SJSA1 (cell line): ENCODE results near the gene SHISA6. TPM values are rescaled to one million over a fixed set of nuclear protein-coding genes. Genes with fewer than 3 reads are reported as not detected.

Source experiments
- DNase-seq, 2 experiments: peaks; one replicate each; pipeline ENCODE4 v3.0.0-alpha.2; 2015 to 2020; ENCODE audit warnings: low spot score in 2 of 2, low read depth in 1 of 2
- H3K27ac ChIP-seq: fragments of 250-450 bp; sonication (Bioruptor Pico); 2 replicates; pipeline ENCODE4 v1.5.1; 2020; ENCODE audit warnings: mild to moderate bottlenecking, moderate library complexity
- H3K27me3 ChIP-seq: fragments of 250-450 bp; sonication (Bioruptor Pico); replicated peaks from 2 replicates; pipeline ENCODE4 v1.5.1; 2020; ENCODE audit warnings: mild to moderate bottlenecking, moderate library complexity
- H3K36me3 ChIP-seq: fragments of 250-450 bp; sonication (Bioruptor Pico); 2 replicates; pipeline ENCODE4 v1.5.1; 2020; ENCODE audit warnings: mild to moderate bottlenecking
- H3K4me1 ChIP-seq: fragments of 250-450 bp; sonication (Bioruptor Pico); replicated peaks from 2 replicates; pipeline ENCODE4 v1.6.1; 2021; ENCODE audit warnings: mild to moderate bottlenecking
- H3K4me3 ChIP-seq: fragments of 250-450 bp; sonication (Bioruptor Pico); 2 replicates; pipeline ENCODE4 v1.5.1; 2020; ENCODE audit warnings: mild to moderate bottlenecking
- H3K9me3 ChIP-seq: fragments of 250-450 bp; sonication (Bioruptor Pico); replicated peaks from 2 replicates; pipeline ENCODE4 v1.5.1; 2020; ENCODE audit warnings: mild to moderate bottlenecking
- total RNA-seq: library from RNA; depleted of rRNA; stranded (reverse); fragments of >200 nt; shearing (Covaris generic); gene quantifications from 2 replicates; pipeline ENCODE4 v1.2.3, GENCODE V29; 2014

Gene SHISA6
- total RNA-seq, 1 experiment from 2014 or later, result 0.05 TPM

DNA sequence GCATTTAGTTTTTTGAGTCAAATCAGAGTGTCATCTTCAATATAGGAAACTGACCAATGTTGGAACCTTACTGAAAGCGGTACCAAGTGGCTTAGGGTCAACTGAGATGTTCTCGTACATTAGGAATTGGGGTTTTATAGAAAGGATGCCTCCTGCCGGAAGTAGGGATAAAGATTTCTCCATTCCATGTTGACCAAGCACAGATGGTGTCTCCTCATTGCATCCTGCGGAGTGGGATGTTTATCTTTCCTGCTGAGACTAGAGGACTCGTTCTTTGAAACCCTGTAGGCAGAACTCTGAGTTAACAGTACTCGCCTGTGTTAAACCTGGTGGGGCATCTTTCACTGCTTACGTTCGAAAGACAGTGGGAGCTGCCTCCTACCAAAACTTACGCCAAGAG, 1.4 kb downstream of the SHISA6 start:
- Histone ChIP-seq H3K4me3 (no peak overlapping the region), H3K27ac (no peak overlapping the region), H3K36me3 (no peaks in the 10 kb centered on the region), H3K27me3 (no peaks in the 10 kb centered on the region; the same call in 1 of the 2 replicates), H3K4me1 (no peaks in the 10 kb centered on the region), H3K9me3 (no peaks in the 10 kb centered on the region; the same call in 1 of the 2 replicates)
- no peak for DNase-seq

DNA sequence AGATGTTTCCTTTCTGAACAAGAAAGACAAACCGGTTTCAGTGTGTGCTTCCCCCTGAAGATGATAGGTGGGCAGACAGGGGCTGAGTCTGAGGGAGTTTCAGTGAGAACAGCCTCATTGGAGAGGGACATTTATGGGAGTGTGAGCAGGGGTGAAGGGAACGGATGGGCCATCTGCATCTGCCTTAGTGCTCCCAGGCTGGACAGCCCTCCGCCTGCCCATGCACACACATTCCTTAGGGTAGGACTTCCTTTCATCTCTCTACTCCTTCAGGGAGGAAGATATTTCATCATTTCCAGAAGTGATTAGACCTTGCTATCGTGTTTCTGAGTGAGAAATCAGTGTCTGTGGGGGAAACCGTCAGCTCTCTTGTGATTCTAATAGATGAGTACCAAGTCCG, 3.8 kb downstream of the SHISA6 start:
- DNase-seq, result no peak

DNA sequence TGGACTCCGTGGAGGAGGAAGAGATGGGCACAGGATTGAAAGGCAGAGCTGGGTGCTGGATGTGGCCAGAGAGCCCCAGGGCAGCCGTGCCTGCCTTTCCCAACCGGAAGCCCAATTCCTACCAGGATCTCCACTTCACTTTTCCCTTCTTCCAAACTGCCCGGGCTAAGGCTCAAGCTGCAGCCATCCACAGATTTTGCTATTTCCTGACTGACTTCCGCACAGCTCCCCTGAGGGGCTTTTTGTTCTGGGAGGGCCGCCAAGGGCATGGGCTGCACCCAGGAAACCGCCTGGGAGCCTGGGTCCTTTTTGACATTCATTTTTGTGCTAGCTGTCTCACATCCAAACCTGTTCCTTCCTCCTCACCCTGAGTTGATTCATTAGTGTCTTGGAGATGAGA, 4.2 kb downstream of the SHISA6 start:
- Histone ChIP-seq H3K36me3 (no peaks in the 10 kb centered on the region), H3K27ac (no peak overlapping the region), H3K9me3 (no peaks in the 10 kb centered on the region; the same call in 1 of the 2 replicates), H3K4me1 (no peaks in the 10 kb centered on the region), H3K27me3 (no peaks in the 10 kb centered on the region; the same call in 1 of the 2 replicates), H3K4me3 (no peak overlapping the region)
- DNase-seq, result no peak

More for the DNA sequence above, 3.8 kb downstream of the SHISA6 start:
- H3K27ac ChIP-seq, result no peak overlapping the region
- no peaks in the 10 kb centered on the region for H3K4me1 ChIP-seq
- H3K9me3 ChIP-seq, result no peaks in the 10 kb centered on the region; the same call in 1 of the 2 replicates
- H3K36me3 ChIP-seq, result no peaks in the 10 kb centered on the region
- no peaks in the 10 kb centered on the region; the same call in 1 of the 2 replicates for H3K27me3 ChIP-seq
- H3K4me3 ChIP-seq, result no peak overlapping the region

DNA sequence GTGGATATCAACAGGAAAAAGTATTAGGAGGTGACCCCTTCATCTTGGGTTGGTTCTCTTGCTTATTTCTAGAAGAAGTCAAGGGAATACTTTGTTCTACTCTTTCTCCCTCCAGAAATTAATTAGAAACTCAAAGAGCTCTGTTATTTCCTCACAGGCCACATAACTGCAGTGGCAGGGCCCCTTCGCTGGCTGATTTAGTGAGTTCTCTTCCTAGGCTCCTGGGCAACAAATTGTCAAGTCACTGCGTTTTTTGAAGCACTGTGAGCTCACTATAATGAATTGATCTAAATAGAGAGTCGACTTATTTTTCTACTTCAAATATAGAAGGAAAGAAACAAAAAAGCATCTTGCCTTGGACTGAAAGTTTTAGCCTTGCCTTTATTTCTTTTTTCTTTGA, 4.8 kb downstream of the SHISA6 start:
- H3K4me3 ChIP-seq, result no peak overlapping the region
- DNase-seq, result no peak
- H3K4me1 ChIP-seq, result no peaks in the 10 kb centered on the region
- no peaks in the 10 kb centered on the region; the same call in 1 of the 2 replicates for H3K27me3 ChIP-seq
- H3K27ac ChIP-seq, result no peak overlapping the region
- H3K9me3 ChIP-seq, result no peaks in the 10 kb centered on the region; the same call in 1 of the 2 replicates
- H3K36me3 ChIP-seq, result no peaks in the 10 kb centered on the region

DNA sequence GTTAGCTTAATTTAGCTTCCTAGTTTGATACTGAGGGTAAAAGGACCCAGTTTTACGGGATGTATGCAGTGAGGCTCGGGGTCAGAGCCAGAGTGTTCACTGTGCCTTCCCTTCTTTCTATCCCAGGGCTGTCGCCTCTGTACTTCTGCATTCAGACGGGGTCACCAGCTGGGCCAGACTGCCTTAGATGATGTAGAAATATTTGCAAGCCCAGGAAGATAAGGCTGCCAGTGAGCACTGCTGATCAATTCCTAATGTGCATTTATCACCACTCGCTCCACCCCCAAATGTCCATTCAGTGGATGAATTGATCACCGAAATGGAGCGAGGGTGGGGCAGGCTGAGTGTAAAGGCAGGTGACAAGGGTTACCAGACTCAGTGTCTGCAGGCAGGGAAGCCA, 9.1 kb downstream of the SHISA6 start:
- Histone ChIP-seq H3K36me3 (no peaks in the 10 kb centered on the region), H3K27me3 (no peaks in the 10 kb centered on the region), H3K9me3 (no peaks in the 10 kb centered on the region), H3K4me1 (no peaks in the 10 kb centered on the region), H3K4me3 (no peak overlapping the region), H3K27ac (no peak overlapping the region)
- no peak for DNase-seq

DNA sequence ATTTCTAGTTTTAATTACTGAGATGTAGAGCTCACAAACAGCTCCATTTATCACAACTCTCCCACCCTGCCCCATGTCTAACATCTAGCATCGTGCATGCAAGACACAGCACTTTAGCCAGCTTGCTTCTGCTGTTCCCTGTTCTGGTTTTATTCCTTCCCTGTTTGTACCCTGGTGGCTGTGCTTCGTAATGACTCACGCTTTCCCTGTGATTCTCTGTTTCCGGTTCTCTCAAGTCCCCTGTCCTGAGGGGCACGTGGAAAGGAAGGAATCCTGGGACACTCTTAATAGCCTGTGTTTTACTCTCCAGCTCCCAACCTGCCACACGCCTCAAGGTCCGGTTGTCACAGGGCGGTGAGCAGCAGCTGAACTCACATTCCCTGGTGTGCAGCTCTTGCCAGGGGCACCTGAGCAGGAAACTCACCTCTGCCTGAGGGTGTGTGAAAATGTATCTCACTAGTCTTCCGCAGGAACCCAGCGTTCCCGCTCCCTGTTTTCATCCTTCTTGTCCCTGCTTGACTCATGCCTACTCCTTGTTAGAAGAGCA, 10.6 kb downstream of the SHISA6 start:
- Histone ChIP-seq H3K27me3 (no peaks in the 10 kb centered on the region), H3K4me1 (no peaks in the 10 kb centered on the region), H3K9me3 (no peaks in the 10 kb centered on the region), H3K27ac (no peak overlapping the region), H3K4me3 (no peak overlapping the region), H3K36me3 (no peaks in the 10 kb centered on the region)
- no peak for DNase-seq

DNA sequence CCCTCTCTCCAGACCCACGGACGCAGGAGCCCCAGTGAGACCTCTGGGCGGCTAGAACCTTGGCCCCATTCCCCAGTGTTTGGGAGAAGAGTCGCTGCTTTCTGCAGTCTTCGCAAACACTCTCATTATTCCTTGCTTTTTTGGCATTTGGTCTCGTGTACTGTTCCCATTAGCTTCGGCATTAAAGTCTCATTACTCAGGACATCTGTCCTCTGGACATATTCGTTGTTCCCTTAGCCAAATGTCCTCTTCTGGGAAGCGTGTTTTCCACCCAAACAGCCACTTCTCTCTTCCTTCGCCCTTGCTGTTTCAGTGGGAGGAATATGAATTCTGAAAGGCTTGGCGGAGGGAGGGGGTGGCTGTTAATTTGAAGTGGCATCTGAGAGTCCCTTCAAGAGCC, 11.1 kb downstream of the SHISA6 start:
- Histone ChIP-seq H3K4me3 (no peak overlapping the region), H3K27ac (no peak overlapping the region), H3K9me3 (no peaks in the 10 kb centered on the region), H3K36me3 (no peaks in the 10 kb centered on the region), H3K27me3 (no peaks in the 10 kb centered on the region), H3K4me1 (no peaks in the 10 kb centered on the region)
- no peak for DNase-seq

DNA sequence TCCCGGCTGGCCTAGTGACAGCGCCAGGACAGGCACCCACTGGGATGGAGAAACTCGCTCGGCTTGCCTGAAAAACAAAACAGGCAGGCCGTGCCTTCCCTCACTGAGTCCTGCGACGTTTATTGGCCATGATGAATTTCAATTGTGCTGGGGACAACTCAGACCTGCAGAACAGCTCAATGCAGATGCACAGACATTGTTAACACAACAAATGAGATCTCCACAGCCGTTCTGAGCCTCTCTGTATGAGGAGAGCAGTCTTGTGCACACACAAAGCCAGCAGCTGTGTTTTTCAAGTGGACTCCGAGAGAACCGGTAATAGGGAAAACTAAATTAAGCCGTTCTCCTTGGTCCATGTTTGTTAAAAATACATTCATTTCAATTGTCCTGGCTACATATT, 15.9 kb downstream of the SHISA6 start:
- H3K4me1 ChIP-seq, result no peaks in the 10 kb centered on the region
- H3K27ac ChIP-seq, result no peak overlapping the region
- DNase-seq, result no peak
- no peaks in the 10 kb centered on the region for H3K27me3 ChIP-seq
- H3K4me3 ChIP-seq, result no peak overlapping the region
- no peaks in the 10 kb centered on the region for H3K9me3 ChIP-seq
- H3K36me3 ChIP-seq, result no peaks in the 10 kb centered on the region

DNA sequence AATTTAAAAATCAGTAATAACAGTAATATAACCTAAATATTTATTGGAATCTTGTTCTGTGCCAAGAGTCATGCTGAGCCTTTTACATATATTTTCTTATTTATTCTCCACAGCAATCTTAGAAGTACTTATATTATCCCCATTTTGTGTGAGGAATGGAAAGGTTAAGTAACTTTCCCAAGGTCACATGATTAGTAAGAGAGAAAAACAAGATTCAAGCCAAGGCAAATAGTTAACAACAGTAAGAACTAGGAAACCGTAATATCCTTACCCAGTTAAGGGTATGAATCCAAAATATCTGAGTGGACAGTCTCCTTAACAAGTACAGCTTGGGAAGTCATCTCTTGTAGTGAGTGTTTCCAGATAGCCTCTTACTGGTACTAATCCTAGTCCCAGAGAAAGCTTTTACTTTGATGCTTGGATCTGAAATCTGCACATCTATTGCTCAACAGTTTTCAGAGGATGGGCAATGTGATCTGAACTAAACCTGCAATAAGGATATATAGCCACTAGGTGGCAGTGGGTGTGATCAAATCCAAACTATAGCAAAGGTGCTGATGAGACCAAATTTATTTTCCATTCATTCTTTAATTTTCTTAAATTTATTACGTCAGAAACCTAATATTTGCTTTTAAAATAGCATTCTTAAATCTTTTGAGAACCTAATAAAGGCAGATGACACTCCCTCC, 23.3 kb downstream of the SHISA6 start:
- 0 out of 2 replicates have a peak, but pooled peaks cover 4% of the 10 kb centered on the region for H3K9me3 ChIP-seq
- no peaks in the 10 kb centered on the region for H3K4me1 ChIP-seq
- H3K27me3 ChIP-seq, result no peaks in the 10 kb centered on the region
- H3K4me3 ChIP-seq, result no peak overlapping the region
- no peak overlapping the region for H3K27ac ChIP-seq
- no peak for DNase-seq
- no peaks in the 10 kb centered on the region for H3K36me3 ChIP-seq

DNA sequence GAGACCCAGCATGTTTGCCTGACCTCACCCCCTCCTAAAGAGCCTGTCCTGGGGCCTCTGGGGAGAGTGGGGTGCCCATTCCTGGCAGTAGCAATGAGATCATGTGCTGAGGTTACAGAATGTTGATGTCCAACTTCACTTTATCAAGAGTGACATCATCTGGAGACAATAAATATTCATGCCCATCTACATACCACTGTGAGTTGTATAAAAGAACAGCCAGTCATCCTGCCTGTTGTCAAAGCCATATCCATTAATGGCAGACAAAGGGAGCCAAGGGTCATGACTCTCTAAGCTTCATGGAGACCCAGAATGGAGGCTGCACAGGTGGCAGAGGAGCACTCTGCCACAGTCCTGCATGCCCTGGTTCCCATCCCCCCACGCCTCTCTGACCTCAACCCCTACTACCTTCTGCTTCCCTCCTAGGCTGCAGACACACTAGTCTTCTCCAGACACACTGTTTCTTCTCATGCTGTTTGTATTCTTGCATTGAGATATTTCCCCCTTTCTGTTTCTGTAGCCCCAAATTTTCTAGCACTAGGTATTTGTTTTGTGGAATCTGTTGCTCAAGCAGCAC, 27.1 kb downstream of the SHISA6 start:
- Histone ChIP-seq H3K27me3 (no peaks in the 10 kb centered on the region), H3K4me1 (no peaks in the 10 kb centered on the region), H3K27ac (no peak overlapping the region), H3K36me3 (no peaks in the 10 kb centered on the region), H3K4me3 (no peak overlapping the region), H3K9me3 (0 out of 2 replicates have a peak, but pooled peaks cover 4% of the 10 kb centered on the region)
- no peak for DNase-seq

DNA sequence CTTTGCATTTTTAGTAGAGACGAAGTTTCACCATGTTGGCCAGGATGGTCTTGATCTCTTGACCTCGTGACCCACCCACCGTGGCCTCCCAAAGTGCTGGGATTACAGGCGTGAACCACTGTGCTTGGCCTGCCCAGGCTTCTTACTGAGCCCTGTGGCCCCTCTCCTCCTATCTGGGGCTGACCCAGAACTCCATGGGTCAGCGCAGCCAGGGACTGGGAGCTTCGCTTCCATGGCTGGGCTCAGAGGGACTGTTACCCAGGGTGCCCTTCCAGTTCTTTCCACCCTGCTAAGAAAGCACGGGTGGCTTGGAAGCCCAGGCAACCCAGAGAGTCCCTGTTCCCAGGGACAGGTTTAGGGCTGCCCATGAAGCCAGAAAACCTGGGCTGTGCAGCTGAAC, 28.2 kb downstream of the SHISA6 start:
- Histone ChIP-seq H3K4me1 (no peaks in the 10 kb centered on the region), H3K9me3 (0 out of 2 replicates have a peak, but pooled peaks cover 3% of the 10 kb centered on the region), H3K36me3 (no peaks in the 10 kb centered on the region), H3K4me3 (no peak overlapping the region), H3K27ac (no peak overlapping the region), H3K27me3 (no peaks in the 10 kb centered on the region)
- DNase-seq, result no peak

DNA sequence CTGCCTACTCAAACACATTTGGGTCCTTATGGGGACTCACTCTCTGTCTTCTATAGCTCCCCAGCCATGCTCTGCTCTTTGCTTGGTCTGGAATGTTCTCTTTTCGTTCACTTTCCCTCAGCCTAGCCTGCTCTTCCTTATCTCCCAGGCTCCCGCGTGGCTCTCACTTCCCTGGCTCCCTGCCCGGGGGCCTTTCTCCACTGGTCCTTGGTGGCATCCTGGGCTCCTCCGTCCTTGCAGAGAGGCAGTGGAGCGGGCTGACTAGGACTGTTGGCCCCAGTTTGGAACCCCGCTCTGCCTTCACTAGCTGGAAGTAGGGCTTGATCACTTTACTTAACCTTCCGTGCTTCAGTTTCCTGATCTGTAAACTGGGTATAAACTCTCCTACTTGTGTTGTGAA, 31.2 kb downstream of the SHISA6 start:
- H3K4me3 ChIP-seq, result no peak overlapping the region
- no peaks in the 10 kb centered on the region for H3K36me3 ChIP-seq
- no peak overlapping the region for H3K27ac ChIP-seq

DNA sequence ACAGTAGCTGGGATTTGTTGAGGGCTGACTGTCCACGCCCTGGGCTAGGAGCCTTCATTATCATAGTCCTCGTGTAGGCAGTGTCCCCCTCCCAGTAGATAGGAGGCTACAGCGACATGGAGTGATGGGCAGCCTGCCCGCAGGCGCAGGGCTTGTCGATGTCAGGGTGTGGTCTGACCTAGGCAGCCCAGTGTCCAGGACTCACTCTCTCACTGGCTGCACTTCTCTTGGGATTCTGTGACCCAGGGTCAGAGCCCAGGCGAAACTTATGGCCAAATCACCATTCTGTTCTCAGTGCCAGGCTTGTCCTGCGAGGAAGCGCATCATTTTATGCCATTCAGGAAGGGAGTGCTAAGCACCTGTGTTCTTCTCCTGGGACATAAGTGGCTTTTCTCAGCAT, 32.6 kb downstream of the SHISA6 start:
- H3K27me3 ChIP-seq, result no peaks in the 10 kb centered on the region
- H3K27ac ChIP-seq, result no peak overlapping the region
- H3K4me1 ChIP-seq, result no peaks in the 10 kb centered on the region
- no peak overlapping the region for H3K4me3 ChIP-seq
- no peaks in the 10 kb centered on the region for H3K36me3 ChIP-seq
- DNase-seq, result no peak
- no peaks in the 10 kb centered on the region for H3K9me3 ChIP-seq

More for the DNA sequence above, 31.2 kb downstream of the SHISA6 start:
- DNase-seq, result no peak
- no peaks in the 10 kb centered on the region for H3K4me1 ChIP-seq
- no peaks in the 10 kb centered on the region for H3K9me3 ChIP-seq
- H3K27me3 ChIP-seq, result no peaks in the 10 kb centered on the region

DNA sequence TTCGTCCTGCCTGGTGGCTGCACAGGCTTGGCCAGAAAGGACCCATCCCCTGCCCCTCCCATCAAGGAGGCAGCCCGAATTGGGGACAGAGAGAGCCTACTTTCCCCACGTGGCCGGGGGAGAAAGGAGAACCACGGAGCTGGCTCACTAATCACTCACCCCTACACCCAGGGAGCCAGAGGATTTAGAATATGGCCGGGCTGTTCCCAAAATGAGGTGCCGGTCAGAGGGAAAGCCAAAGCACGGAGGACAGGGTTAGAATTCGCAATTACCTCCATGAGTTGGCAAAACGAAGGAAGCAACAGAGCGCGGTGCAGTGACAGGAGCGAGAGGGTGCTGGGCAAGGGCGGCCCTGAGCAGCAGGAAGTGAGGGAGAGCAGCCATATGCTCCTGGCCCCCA, 33.1 kb downstream of the SHISA6 start:
- DNase-seq, result no peak
- H3K27ac ChIP-seq, result no peak overlapping the region

More for the DNA sequence above, 33.1 kb downstream of the SHISA6 start:
- Histone ChIP-seq H3K4me1 (no peaks in the 10 kb centered on the region), H3K9me3 (no peaks in the 10 kb centered on the region), H3K4me3 (no peak overlapping the region), H3K27me3 (no peaks in the 10 kb centered on the region), H3K36me3 (no peaks in the 10 kb centered on the region)
